HEK293 (cell line): ENCODE results near the gene ARFGEF2.
A peak's percentile ranks its signal among the peaks of the same experiment; 100 is the strongest.

Experiments
- FEZF1 ChIP-seq: fragments of 450-650 bp; formaldehyde crosslinking; IDR thresholded peaks from 2 replicates; pipeline ENCODE4 v1.5.1; 2016; ENCODE audit warnings: missing biosample characterization, missing genetic modification characterization
- GLIS1 ChIP-seq: fragments of 450-650 bp; formaldehyde crosslinking; IDR thresholded peaks from 2 replicates; pipeline ENCODE4 v1.5.1; 2016; ENCODE audit warnings: missing biosample characterization, missing genetic modification characterization
- GLIS2 ChIP-seq: fragments of 450-650 bp; formaldehyde crosslinking; IDR thresholded peaks from 2 replicates; pipeline ENCODE4 v1.5.1; 2016; ENCODE audit warnings: missing biosample characterization, missing genetic modification characterization
- HOXC10 ChIP-seq: sonication (generic); formaldehyde crosslinking; IDR thresholded peaks from 2 replicates; pipeline ENCODE4 v1.8.1; 2023; ENCODE audit warnings: mild to moderate bottlenecking, missing genetic modification reagents
- MEIS1 ChIP-seq: sonication (generic); formaldehyde crosslinking; IDR thresholded peaks from 2 replicates; pipeline ENCODE4 v1.8.1; 2022; ENCODE audit warnings: missing genetic modification reagents, mild to moderate bottlenecking, borderline replicate concordance
- OVOL3 ChIP-seq: fragments of 450-650 bp; formaldehyde crosslinking; IDR thresholded peaks from 2 replicates; pipeline ENCODE4 v1.5.1; 2016; ENCODE audit warnings: missing biosample characterization, missing genetic modification characterization
- ZIC2 ChIP-seq: fragments of 450-650 bp; formaldehyde crosslinking; IDR thresholded peaks from 2 replicates; pipeline ENCODE4 v1.5.1; 2016; ENCODE audit warnings: missing biosample characterization, missing genetic modification characterization
- ZNF16 ChIP-seq: fragments of 450-650 bp; formaldehyde crosslinking; IDR thresholded peaks from 2 replicates; pipeline ENCODE4 v1.5.1; 2016; ENCODE audit warnings: low read depth, missing biosample characterization, missing genetic modification characterization
- ZNF169 ChIP-seq: fragments of 450-650 bp; formaldehyde crosslinking; IDR thresholded peaks from 2 replicates; pipeline ENCODE4 v1.5.1; 2016; ENCODE audit warnings: missing biosample characterization, missing genetic modification characterization
- ZNF202 ChIP-seq: fragments of 450-650 bp; formaldehyde crosslinking; IDR thresholded peaks from 2 replicates; pipeline ENCODE4 v1.5.1; 2016; ENCODE audit warnings: missing biosample characterization, missing genetic modification characterization, borderline replicate concordance
- ZNF221 ChIP-seq: fragments of 450-650 bp; formaldehyde crosslinking; IDR thresholded peaks from 2 replicates; pipeline ENCODE4 v1.5.1; 2017; ENCODE audit warnings: missing biosample characterization, missing genetic modification characterization, borderline replicate concordance
- ZNF302 ChIP-seq: fragments of 450-650 bp; formaldehyde crosslinking; IDR thresholded peaks from 2 replicates; pipeline ENCODE4 v1.5.1; 2016; ENCODE audit warnings: missing biosample characterization, missing genetic modification characterization, low read depth
- ZNF394 ChIP-seq: fragments of 450-650 bp; formaldehyde crosslinking; IDR thresholded peaks from 2 replicates; pipeline ENCODE4 v1.5.1; 2016; ENCODE audit warnings: missing biosample characterization, missing genetic modification characterization, mild to moderate bottlenecking, moderate library complexity, borderline replicate concordance
- ZNF426 ChIP-seq: fragments of 450-650 bp; formaldehyde crosslinking; IDR thresholded peaks from 2 replicates; pipeline ENCODE4 v1.5.1; 2017; ENCODE audit warnings: missing biosample characterization, missing genetic modification characterization, mild to moderate bottlenecking, inconsistent platforms, moderate library complexity
- ZNF521 ChIP-seq: fragments of 450-650 bp; formaldehyde crosslinking; IDR thresholded peaks from 2 replicates; pipeline ENCODE4 v1.5.1; 2017; ENCODE audit warnings: missing biosample characterization, mild to moderate bottlenecking, missing genetic modification characterization
- ZNF530 ChIP-seq: fragments of 450-650 bp; formaldehyde crosslinking; IDR thresholded peaks from 2 replicates; pipeline ENCODE4 v1.5.1; 2016; ENCODE audit warnings: low read depth, missing biosample characterization, missing genetic modification characterization
- ZNF548 ChIP-seq: fragments of 450-650 bp; formaldehyde crosslinking; IDR thresholded peaks from 2 replicates; pipeline ENCODE4 v1.5.1; 2016; ENCODE audit warnings: missing biosample characterization, missing genetic modification characterization
- ZNF571 ChIP-seq: fragments of 450-650 bp; formaldehyde crosslinking; IDR thresholded peaks from 2 replicates; pipeline ENCODE4 v1.5.0; 2017; ENCODE audit warnings: missing biosample characterization, missing genetic modification characterization
- ZNF621 ChIP-seq: fragments of 450-650 bp; formaldehyde crosslinking; IDR thresholded peaks from 2 replicates; pipeline ENCODE4 v1.5.1; 2017; ENCODE audit warnings: missing biosample characterization, missing genetic modification characterization
- ZNF623 ChIP-seq: fragments of 450-650 bp; formaldehyde crosslinking; IDR thresholded peaks from 2 replicates; pipeline ENCODE4 v1.5.1; 2016; ENCODE audit warnings: missing biosample characterization, missing genetic modification characterization
- ZNF701 ChIP-seq: fragments of 450-650 bp; formaldehyde crosslinking; IDR thresholded peaks from 2 replicates; pipeline ENCODE4 v1.5.1; 2016; ENCODE audit warnings: missing biosample characterization, missing genetic modification characterization
- ZNF792 ChIP-seq: fragments of 450-650 bp; formaldehyde crosslinking; IDR thresholded peaks from 2 replicates; pipeline ENCODE4 v1.5.1; 2016; ENCODE audit warnings: missing biosample characterization, missing genetic modification characterization
- TF ChIP-seq, protein P1 (sequence below): fragments of 450-650 bp; formaldehyde crosslinking; IDR thresholded peaks from 2 replicates; pipeline ENCODE4 v1.5.1; 2016; ENCODE audit warnings: missing biosample characterization, missing genetic modification characterization
- TF ChIP-seq, protein P2 (sequence below): fragments of 450-650 bp; IDR thresholded peaks from 2 replicates; pipeline ENCODE4 v1.5.1; 2018; ENCODE audit warnings: missing biosample characterization, mild to moderate bottlenecking, missing genetic modification characterization
- TF ChIP-seq, protein P3 (sequence below): fragments of 450-650 bp; formaldehyde crosslinking; IDR thresholded peaks from 2 replicates; pipeline ENCODE4 v1.5.1; 2016; ENCODE audit warnings: missing biosample characterization, missing genetic modification characterization
- TF ChIP-seq, protein P4 (sequence below): sonication (generic); formaldehyde crosslinking; IDR thresholded peaks from 2 replicates; pipeline ENCODE4 v1.8.1; 2022; ENCODE audit warnings: mild to moderate bottlenecking, moderate library complexity, missing genetic modification reagents
- TF ChIP-seq, protein P5 (sequence below): fragments of 450-650 bp; formaldehyde crosslinking; IDR thresholded peaks from 2 replicates; pipeline ENCODE4 v1.5.1; 2016; ENCODE audit warnings: missing biosample characterization, missing genetic modification characterization
- TF ChIP-seq, protein P6 (sequence below): fragments of 450-650 bp; formaldehyde crosslinking; IDR thresholded peaks from 2 replicates; pipeline ENCODE4 v1.5.0; 2017; ENCODE audit warnings: missing biosample characterization, missing genetic modification characterization, borderline replicate concordance

The ARFGEF2 gene

DNA sequence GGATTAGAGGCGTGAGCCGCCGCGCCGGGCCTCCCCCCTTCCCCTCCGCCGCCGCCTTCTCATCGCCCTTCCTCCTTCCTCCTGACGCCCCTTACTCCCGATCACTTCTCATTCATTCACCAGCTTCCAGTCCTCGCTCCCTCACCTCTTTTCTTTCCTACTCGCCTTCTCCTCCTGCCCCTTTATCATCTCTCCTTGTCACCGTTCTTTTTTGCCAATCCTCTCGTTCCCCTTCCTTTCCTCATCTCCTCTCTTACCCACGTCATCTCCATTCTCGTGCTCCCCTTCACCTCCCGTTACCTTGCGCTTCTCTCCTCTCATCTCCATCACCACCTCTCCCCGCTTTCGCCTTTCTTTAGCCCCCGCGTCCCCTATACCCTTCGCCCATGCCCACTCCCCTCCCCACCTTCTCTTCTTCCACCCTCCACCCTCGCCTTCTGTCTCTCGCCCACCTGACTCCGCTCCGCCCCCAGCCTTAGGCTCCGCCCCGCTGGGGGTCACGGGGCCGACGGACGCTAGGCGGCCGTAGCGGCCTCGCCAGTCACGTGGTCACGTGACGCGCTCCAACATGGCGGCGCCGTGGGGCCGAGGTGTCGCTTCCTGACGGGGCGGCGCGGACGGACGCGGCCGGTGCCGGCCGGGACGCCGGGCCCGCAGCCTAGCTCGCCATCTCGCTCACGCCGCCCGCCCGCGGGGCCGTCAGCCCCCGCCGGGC, at the start of gene ARFGEF2 (continued):
- TF ChIP-seq, protein P1, sequence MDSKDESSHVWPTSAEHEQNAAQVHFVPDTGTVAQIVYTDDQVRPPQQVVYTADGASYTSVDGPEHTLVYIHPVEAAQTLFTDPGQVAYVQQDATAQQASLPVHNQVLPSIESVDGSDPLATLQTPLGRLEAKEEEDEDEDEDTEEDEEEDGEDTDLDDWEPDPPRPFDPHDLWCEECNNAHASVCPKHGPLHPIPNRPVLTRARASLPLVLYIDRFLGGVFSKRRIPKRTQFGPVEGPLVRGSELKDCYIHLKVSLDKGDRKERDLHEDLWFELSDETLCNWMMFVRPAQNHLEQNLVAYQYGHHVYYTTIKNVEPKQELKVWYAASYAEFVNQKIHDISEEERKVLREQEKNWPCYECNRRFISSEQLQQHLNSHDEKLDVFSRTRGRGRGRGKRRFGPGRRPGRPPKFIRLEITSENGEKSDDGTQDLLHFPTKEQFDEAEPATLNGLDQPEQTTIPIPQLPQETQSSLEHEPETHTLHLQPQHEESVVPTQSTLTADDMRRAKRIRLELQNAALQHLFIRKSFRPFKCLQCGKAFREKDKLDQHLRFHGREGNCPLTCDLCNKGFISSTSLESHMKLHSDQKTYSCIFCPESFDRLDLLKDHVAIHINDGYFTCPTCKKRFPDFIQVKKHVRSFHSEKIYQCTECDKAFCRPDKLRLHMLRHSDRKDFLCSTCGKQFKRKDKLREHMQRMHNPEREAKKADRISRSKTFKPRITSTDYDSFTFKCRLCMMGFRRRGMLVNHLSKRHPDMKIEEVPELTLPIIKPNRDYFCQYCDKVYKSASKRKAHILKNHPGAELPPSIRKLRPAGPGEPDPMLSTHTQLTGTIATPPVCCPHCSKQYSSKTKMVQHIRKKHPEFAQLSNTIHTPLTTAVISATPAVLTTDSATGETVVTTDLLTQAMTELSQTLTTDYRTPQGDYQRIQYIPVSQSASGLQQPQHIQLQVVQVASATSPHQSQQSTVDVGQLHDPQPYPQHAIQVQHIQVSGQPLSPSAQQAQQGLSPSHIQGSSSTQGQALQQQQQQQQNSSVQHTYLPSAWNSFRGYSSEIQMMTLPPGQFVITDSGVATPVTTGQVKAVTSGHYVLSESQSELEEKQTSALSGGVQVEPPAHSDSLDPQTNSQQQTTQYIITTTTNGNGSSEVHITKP (tag by site-specific recombination): peak; percentile 85
- TF ChIP-seq ZNF169 (tag by site-specific recombination): no peak
- TF ChIP-seq, protein P2, sequence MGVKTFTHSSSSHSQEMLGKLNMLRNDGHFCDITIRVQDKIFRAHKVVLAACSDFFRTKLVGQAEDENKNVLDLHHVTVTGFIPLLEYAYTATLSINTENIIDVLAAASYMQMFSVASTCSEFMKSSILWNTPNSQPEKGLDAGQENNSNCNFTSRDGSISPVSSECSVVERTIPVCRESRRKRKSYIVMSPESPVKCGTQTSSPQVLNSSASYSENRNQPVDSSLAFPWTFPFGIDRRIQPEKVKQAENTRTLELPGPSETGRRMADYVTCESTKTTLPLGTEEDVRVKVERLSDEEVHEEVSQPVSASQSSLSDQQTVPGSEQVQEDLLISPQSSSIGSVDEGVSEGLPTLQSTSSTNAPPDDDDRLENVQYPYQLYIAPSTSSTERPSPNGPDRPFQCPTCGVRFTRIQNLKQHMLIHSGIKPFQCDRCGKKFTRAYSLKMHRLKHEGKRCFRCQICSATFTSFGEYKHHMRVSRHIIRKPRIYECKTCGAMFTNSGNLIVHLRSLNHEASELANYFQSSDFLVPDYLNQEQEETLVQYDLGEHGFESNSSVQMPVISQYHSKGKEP (tag by site-specific recombination): no peak
- TF ChIP-seq ZNF701 (tag by site-specific recombination): no peak
- TF ChIP-seq GLIS1: peak; percentile 39
- no peak for TF ChIP-seq ZNF202 (tag by site-specific recombination)
- TF ChIP-seq ZNF571 (tag by site-specific recombination): no peak
- no peak for TF ChIP-seq ZNF16 (tag by site-specific recombination)
- TF ChIP-seq ZNF623 (tag by site-specific recombination): no peak
- TF ChIP-seq FEZF1 (tag by site-specific recombination): no peak
- TF ChIP-seq, protein P3, sequence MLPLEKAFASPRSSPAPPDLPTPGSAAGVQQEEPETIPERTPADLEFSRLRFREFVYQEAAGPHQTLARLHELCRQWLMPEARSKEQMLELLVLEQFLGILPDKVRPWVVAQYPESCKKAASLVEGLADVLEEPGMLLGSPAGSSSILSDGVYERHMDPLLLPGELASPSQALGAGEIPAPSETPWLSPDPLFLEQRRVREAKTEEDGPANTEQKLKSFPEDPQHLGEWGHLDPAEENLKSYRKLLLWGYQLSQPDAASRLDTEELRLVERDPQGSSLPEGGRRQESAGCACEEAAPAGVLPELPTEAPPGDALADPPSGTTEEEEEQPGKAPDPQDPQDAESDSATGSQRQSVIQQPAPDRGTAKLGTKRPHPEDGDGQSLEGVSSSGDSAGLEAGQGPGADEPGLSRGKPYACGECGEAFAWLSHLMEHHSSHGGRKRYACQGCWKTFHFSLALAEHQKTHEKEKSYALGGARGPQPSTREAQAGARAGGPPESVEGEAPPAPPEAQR (tag by site-specific recombination): no peak; the same call in 1 of the 2 replicates
- no peak for TF ChIP-seq ZNF792
- TF ChIP-seq ZNF426 (tag by site-specific recombination): no peak
- peak; percentile 69 for TF ChIP-seq GLIS2 (tag by site-specific recombination)
- TF ChIP-seq HOXC10 (CRISPR knock-in tag): no peak
- no peak for TF ChIP-seq ZNF621 (tag by site-specific recombination)
- TF ChIP-seq, protein P4, sequence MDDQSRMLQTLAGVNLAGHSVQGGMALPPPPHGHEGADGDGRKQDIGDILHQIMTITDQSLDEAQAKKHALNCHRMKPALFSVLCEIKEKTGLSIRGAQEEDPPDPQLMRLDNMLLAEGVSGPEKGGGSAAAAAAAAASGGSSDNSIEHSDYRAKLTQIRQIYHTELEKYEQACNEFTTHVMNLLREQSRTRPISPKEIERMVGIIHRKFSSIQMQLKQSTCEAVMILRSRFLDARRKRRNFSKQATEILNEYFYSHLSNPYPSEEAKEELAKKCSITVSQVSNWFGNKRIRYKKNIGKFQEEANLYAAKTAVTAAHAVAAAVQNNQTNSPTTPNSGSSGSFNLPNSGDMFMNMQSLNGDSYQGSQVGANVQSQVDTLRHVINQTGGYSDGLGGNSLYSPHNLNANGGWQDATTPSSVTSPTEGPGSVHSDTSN (CRISPR knock-in tag): 0 out of 2 replicates have a peak, but pooled peaks have one; percentile 65
- TF ChIP-seq ZIC2 (tag by site-specific recombination): no peak
- TF ChIP-seq MEIS1 (CRISPR knock-in tag): no peak
- TF ChIP-seq ZNF521 (tag by site-specific recombination): no peak
- no peak for TF ChIP-seq ZNF548 (tag by site-specific recombination)
- TF ChIP-seq ZNF530 (tag by site-specific recombination): no peak
- peak; percentile 89 for TF ChIP-seq OVOL3 (tag by site-specific recombination)
- TF ChIP-seq ZNF302 (tag by site-specific recombination): no peak
- TF ChIP-seq, protein P5, sequence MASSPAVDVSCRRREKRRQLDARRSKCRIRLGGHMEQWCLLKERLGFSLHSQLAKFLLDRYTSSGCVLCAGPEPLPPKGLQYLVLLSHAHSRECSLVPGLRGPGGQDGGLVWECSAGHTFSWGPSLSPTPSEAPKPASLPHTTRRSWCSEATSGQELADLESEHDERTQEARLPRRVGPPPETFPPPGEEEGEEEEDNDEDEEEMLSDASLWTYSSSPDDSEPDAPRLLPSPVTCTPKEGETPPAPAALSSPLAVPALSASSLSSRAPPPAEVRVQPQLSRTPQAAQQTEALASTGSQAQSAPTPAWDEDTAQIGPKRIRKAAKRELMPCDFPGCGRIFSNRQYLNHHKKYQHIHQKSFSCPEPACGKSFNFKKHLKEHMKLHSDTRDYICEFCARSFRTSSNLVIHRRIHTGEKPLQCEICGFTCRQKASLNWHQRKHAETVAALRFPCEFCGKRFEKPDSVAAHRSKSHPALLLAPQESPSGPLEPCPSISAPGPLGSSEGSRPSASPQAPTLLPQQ (tag by site-specific recombination): no peak; the same call in 1 of the 2 replicates
- TF ChIP-seq ZNF221 (tag by site-specific recombination): no peak
- TF ChIP-seq, protein P6, sequence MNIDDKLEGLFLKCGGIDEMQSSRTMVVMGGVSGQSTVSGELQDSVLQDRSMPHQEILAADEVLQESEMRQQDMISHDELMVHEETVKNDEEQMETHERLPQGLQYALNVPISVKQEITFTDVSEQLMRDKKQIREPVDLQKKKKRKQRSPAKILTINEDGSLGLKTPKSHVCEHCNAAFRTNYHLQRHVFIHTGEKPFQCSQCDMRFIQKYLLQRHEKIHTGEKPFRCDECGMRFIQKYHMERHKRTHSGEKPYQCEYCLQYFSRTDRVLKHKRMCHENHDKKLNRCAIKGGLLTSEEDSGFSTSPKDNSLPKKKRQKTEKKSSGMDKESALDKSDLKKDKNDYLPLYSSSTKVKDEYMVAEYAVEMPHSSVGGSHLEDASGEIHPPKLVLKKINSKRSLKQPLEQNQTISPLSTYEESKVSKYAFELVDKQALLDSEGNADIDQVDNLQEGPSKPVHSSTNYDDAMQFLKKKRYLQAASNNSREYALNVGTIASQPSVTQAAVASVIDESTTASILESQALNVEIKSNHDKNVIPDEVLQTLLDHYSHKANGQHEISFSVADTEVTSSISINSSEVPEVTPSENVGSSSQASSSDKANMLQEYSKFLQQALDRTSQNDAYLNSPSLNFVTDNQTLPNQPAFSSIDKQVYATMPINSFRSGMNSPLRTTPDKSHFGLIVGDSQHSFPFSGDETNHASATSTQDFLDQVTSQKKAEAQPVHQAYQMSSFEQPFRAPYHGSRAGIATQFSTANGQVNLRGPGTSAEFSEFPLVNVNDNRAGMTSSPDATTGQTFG (tag by site-specific recombination): 0 out of 2 replicates have a peak, but pooled peaks have one; percentile 65
- peak; percentile 62; the same call in 1 of the 2 replicates for TF ChIP-seq ZNF394
